ENCODE measurements around the gene SLC49A4.

SLC49A4 gene

GRCh38 chr3:122918576-122919290, 123.9 kb downstream of the SLC49A4 start:
- no peak for TF ChIP-seq CTCF (IDR thresholded peaks at IDR 0.05; ENCODE audit: insufficient read depth, low read length, missing control alignments)
- POLR2A ChIA-PET: no interaction called here

DNA sequence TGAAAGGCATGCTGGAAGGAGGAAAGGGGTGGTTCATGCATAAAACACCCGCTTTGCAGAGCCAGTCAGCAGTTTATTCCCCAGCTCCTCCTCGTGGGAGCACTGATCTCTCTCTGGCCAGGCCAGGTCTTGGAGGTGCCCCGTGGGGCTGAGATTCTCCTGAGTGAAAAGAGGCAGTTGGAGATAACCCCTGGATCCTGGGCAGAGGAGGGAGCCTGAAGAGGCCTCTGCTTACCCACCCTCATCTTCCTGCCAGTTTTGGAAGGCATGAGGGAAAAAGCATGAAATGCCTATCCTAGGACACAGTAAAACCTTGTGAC, 124.4 kb downstream of the SLC49A4 start:
- POLR2A ChIA-PET: no interaction called here
- CTCF ChIA-PET: no interaction called here

More at GRCh38 chr3:122918576-122919290, 123.9 kb downstream of the SLC49A4 start:
- CTCF ChIA-PET: no interaction called here
- DNase-seq (ENCODE audit: low read depth, low spot score): no peak
- no peak overlapping the region for H3K4me3 ChIP-seq (ENCODE audit: low read depth, low read length)

DNA sequence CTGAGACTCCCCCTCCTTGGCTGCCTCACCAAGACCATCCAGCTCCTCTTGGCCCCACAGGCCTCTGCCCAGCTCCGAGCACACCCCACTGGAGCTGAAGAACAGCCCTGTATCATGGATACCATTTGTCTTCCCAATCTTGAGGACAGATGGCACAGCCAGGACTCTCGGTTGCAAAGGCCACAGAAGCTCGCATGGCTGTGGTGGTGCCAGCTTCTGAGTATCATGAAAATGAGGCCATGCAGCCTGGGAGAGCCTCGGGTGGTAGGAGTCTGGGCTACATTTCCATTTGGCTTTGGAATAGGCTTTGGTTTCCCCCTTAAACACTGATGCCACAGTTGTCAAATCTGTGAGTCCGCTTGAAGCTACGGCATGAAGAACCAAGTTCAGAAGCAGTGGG, 126.1 kb downstream of the SLC49A4 start:
- no peak for DNase-seq (ENCODE audit: low read depth, low spot score)
- no peak for TF ChIP-seq CTCF (IDR thresholded peaks at IDR 0.05; ENCODE audit: insufficient read depth, low read length, missing control alignments)
- no peak overlapping the region for H3K4me3 ChIP-seq (ENCODE audit: low read depth, low read length)
- POLR2A ChIA-PET: no interaction called here
- CTCF ChIA-PET: no interaction called here

More for the DNA sequence above, 124.4 kb downstream of the SLC49A4 start:
- TF ChIP-seq CTCF (IDR thresholded peaks at IDR 0.05; ENCODE audit: insufficient read depth, low read length, missing control alignments): no peak
- no peak for DNase-seq (ENCODE audit: low read depth, low spot score)
- H3K4me3 ChIP-seq (ENCODE audit: low read depth, low read length): no peak overlapping the region

DNA sequence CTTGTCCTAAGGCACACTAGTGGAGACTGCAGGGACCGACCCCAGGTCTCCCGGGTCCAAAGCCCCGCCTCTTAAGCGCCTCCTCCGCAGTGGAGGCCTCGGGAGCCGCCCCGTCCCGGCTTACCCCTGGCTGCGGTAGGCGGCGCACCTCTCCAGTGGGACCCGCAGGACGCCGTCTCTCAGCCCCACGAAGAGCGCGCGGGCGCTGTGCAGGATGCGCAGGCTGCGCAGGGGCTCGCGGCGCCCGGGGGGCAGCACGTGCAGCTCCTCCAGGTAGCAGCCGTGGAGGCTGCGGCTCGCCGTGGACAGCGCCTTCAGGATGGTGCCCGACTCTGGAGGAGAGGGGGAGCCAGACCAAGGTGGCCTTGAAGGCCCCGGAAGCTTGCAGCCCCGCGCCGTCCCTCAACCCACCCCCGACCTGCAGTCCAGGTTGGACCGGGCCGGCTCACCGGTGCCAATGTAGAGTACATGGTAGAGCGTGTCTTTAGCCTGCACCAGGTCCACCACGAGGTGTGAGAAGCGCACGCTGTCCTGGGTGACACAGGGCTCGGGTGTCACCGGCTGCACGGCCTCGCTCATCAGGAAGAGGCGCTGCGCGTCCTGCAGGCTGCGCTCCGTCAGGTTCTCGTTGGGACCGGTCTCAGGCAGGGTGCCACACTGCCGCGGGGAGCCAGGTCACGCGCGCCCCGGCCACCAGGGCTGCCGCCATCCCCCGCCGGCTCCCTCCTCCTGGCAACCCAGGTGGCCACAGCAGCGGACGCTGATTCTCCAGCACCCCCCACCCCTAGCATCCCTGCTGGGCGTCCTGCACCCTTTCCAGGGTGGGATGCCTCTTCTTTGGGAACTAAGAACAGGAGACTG, 127.2 kb downstream of the SLC49A4 start:
- ChIA-PET POLR2A (no interaction called here), CTCF (no interaction called here)
- no peak for DNase-seq (ENCODE audit: low read depth, low spot score)
- H3K4me3 ChIP-seq (ENCODE audit: low read depth, low read length): no peak overlapping the region
- TF ChIP-seq CTCF (IDR thresholded peaks at IDR 0.05; ENCODE audit: insufficient read depth, low read length, missing control alignments): no peak

- DNase-seq (ENCODE audit: low read depth, low spot score): no peak
- ChIA-PET CTCF (interaction anchor here (0.8 to 1.0 kb wide), 2 partner anchors 19 kb away, joined by 3 to 5 read pairs; no protein-coding TSS in a partner anchor), POLR2A (no interaction called here)
- no peak overlapping the region for H3K4me3 ChIP-seq (ENCODE audit: low read depth, low read length)
- TF ChIP-seq CTCF (IDR thresholded peaks at IDR 0.05; ENCODE audit: insufficient read depth, low read length, missing control alignments): no peak
These were observed 128.7 kb downstream of the SLC49A4 start for GRCh38 chr3:122923611-122924010.

DNA sequence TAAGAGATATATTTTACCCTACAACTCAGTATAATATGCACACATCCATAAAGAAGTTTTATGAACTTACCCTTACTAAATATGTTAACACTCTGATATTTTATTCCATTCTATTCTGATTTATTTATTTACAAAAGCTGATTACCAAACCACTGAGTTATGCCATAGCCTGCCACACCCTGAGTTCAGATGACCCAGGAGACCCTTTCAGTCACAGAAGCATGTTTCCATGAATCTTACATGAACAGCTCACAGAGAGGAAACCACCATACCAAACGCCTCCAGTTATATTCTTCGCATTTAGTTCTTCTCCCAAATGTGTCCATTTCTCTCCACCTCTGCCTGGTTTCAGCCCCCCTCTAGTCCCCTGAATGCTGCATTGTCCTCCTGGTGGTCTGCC, 129.2 kb downstream of the SLC49A4 start:
- POLR2A ChIA-PET: no interaction called here
- TF ChIP-seq CTCF (IDR thresholded peaks at IDR 0.05; ENCODE audit: insufficient read depth, low read length, missing control alignments): no peak
- H3K4me3 ChIP-seq (ENCODE audit: low read depth, low read length): no peak overlapping the region
- CTCF ChIA-PET: interaction anchor here (1.0 kb wide), 1 partner anchor 19 kb away, joined by 5 read pairs; no protein-coding TSS in a partner anchor
- no peak for DNase-seq (ENCODE audit: low read depth, low spot score)
